PC-3 (cell line): ENCODE measurements around the gene ASAP3. TPM values are rescaled to one million over a fixed set of nuclear protein-coding genes. Genes with fewer than 3 reads are reported as not detected.

Source experiments
- ATAC-seq: fragments of 200-7000 bp; cut with Tn5 transposase; 2 replicates; pipeline ENCODE4 v1.9.1; 2020; ENCODE audit warnings: mild to moderate bottlenecking, moderate library complexity
- BruUV-seq: library from RNA; stranded (reverse); fragments of 400-500 nt; replicated peaks from 2 replicates; lab custom pipeline; 2021; lab: Mats Ljungman, UMichigan
- CTCF ChIA-PET: fragments of 300-600 bp; sonication (Branson Sonifier 250); formaldehyde crosslinking; loops from one replicate; lab custom pipeline; 2022; ENCODE audit warnings: antibody characterized with exemption; lab: Charles Lee
- POLR2A ChIA-PET: fragments of 300-600 bp; sonication (Branson Sonifier 250); formaldehyde crosslinking; loops from one replicate; lab custom pipeline; 2022; ENCODE audit warnings: antibody characterized with exemption; ENCODE audit not compliant: unreplicated experiment; lab: Charles Lee
- DNase-seq: peaks from one replicate; pipeline ENCODE4 v3.0.0-alpha.2; 2015
- H2AFZ ChIP-seq: fragments of 300-600 bp; sonication (generic); 2 replicates; pipeline ENCODE4 v1.6.0; 2016; ENCODE audit warnings: antibody characterized with exemption, low read length
- H3F3A ChIP-seq: fragments of 300-600 bp; sonication (generic); one replicate; pipeline ENCODE4 v1.6.0; 2017; ENCODE audit warnings: antibody characterized with exemption, low read length, control low read depth, mild to moderate bottlenecking; ENCODE audit not compliant: unreplicated experiment
- H3K27ac ChIP-seq: fragments of 300-600 bp; sonication (generic); 2 replicates; pipeline ENCODE4 v1.5.1; 2016; ENCODE audit warnings: mild to moderate bottlenecking, low read length
- H3K27me3 ChIP-seq: fragments of 300-600 bp; sonication (generic); 2 replicates; pipeline ENCODE4 v1.6.1; 2016; ENCODE audit warnings: low read length, mixed read lengths
- H3K36me3 ChIP-seq: fragments of 300-600 bp; sonication (generic); 2 replicates; pipeline ENCODE4 v1.6.1; 2016; ENCODE audit warnings: low read depth, mixed run types, low read length, mixed read lengths
- H3K4me1 ChIP-seq: fragments of 300-600 bp; sonication (generic); 2 replicates; pipeline ENCODE4 v1.5.1; 2016; ENCODE audit warnings: low read length; ENCODE audit not compliant: insufficient read depth
- H3K4me2 ChIP-seq: fragments of 300-600 bp; sonication (generic); 2 replicates; pipeline ENCODE4 v1.6.0; 2016; ENCODE audit warnings: low read length
- H3K4me3 ChIP-seq: fragments of 300-600 bp; sonication (generic); 2 replicates; pipeline ENCODE4 v1.5.1; 2016; ENCODE audit warnings: mild to moderate bottlenecking, low read length, mixed read lengths
- H3K79me2 ChIP-seq: fragments of 300-600 bp; sonication (generic); 2 replicates; pipeline ENCODE4 v1.6.1; 2017; ENCODE audit warnings: low read length, mixed read lengths
- H3K9ac ChIP-seq: fragments of 300-600 bp; sonication (generic); 2 replicates; pipeline ENCODE4 v1.6.0; 2016; ENCODE audit warnings: mild to moderate bottlenecking, low read length
- H3K9me2 ChIP-seq: fragments of 300-600 bp; sonication (generic); replicated peaks from 2 replicates; pipeline ENCODE4 v1.6.1; 2016; ENCODE audit warnings: mixed run types, low read length, mixed read lengths
- H3K9me3 ChIP-seq: fragments of 300-600 bp; sonication (generic); 2 replicates; pipeline ENCODE4 v1.6.1; 2016; ENCODE audit warnings: low read length, mixed read lengths
- H4K20me1 ChIP-seq: fragments of 300-600 bp; sonication (generic); 2 replicates; pipeline ENCODE4 v1.6.1; 2016; ENCODE audit warnings: low read length, mixed read lengths
- CTCF ChIP-seq: fragments of 300-600 bp; sonication (generic); conservative IDR thresholded peaks from 2 replicates; pipeline ENCODE4 v1.5.1; 2017; ENCODE audit warnings: antibody characterized with exemption, low read depth, mild to moderate bottlenecking, low read length
- EZH2 ChIP-seq: fragments of 300-600 bp; sonication (generic); IDR thresholded peaks from one replicate; pipeline ENCODE4 v1.6.1; 2017; ENCODE audit warnings: antibody characterized with exemption, mild to moderate bottlenecking, low read length; ENCODE audit not compliant: unreplicated experiment
- EZH2phosphoT487 ChIP-seq: fragments of 300-600 bp; sonication (generic); IDR thresholded peaks from 2 replicates; pipeline ENCODE4 v1.6.1; 2018; ENCODE audit warnings: mild to moderate bottlenecking, antibody characterized with exemption, low read length, borderline replicate concordance
- intact Hi-C: fragments of 100-400 bp; cut with micrococcal nuclease; formaldehyde crosslinking; loops from 2 replicates; pipeline ENCODE4 v1.9.0; 2023
- total RNA-seq: library from RNA; depleted of rRNA; stranded (reverse); fragments of >200 nt; gene quantifications from 2 replicates; pipeline ENCODE4 v1.2.3, GENCODE V29; 2014

Gene ASAP3
- total RNA-seq, 1 experiment from 2014 or later, result 12.8 TPM

GRCh38 chr1:23403735-23404486, 80.1 kb downstream of the ASAP3 start:
- DNase-seq (peak; percentile 98), ATAC-seq (peak; percentile 93)
- H3K9ac ChIP-seq, result peak overlapping the region; percentile 62
- H3K36me3 ChIP-seq, result no peaks in the 10 kb centered on the region; the same call in 1 of the 2 replicates
- TF ChIP-seq CTCF (peak; percentile 96), EZH2phosphoT487 (no peak), EZH2 (no peak)
- peaks cover 22% of the 10 kb centered on the region for H3K4me1 ChIP-seq
- ChIA-PET CTCF (interaction anchor here (0.5 to 1.4 kb wide), 14 partner anchors 18 to 1880 kb away, joined by 3 to 14 read pairs (median 5); partner anchors contain the start of genes ASAP3, HNRNPR, TCEA3 and ZNF436), POLR2A (interaction anchor here (0.5 to 1.1 kb wide), 4 partner anchors 34 to 289 kb away, joined by 3 to 21 read pairs (median 4); partner anchors contain the start of genes HNRNPR and ZNF436)
- H3F3A ChIP-seq, result peaks cover 4% of the 10 kb centered on the region
- H2AFZ ChIP-seq, result peak overlapping the region; percentile 72
- no peaks in the 10 kb centered on the region for H3K9me3 ChIP-seq
- no peaks in the 10 kb centered on the region for H3K9me2 ChIP-seq
- H3K27ac ChIP-seq, result peak overlapping the region; percentile 91
- intact Hi-C loops, result loop anchor here (1.0 to 5.0 kb wide), 4 partner anchors 36 to 427 kb away; partner anchors contain the start of gene HNRNPR
- H3K4me3 ChIP-seq, result peak overlapping the region; percentile 49
- no peaks in the 10 kb centered on the region for H4K20me1 ChIP-seq
- BruUV-seq, result no TSS peak
- no peaks in the 10 kb centered on the region for H3K79me2 ChIP-seq
- H3K27me3 ChIP-seq, result no peaks in the 10 kb centered on the region
- peak overlapping the region; percentile 76 for H3K4me2 ChIP-seq

GRCh38 chr1:23403355-23403734, 80.6 kb downstream of the ASAP3 start:
- Histone ChIP-seq H3K9me3 (no peaks in the 10 kb centered on the region), H3K27me3 (no peaks in the 10 kb centered on the region), H3K27ac (peak overlapping the region; percentile 91), H3K9ac (peak overlapping the region; percentile 62), H3K79me2 (no peaks in the 10 kb centered on the region), H3K4me2 (peak overlapping the region; percentile 76), H3K4me3 (peak overlapping the region; percentile 44), H2AFZ (peak overlapping the region; percentile 42), H3F3A (peaks cover 4% of the 10 kb centered on the region), H3K36me3 (no peaks in the 10 kb centered on the region; the same call in 1 of the 2 replicates), H3K4me1 (peaks cover 22% of the 10 kb centered on the region), H4K20me1 (no peaks in the 10 kb centered on the region), H3K9me2 (no peaks in the 10 kb centered on the region)
- TSS peak; percentile 27 for BruUV-seq
- intact Hi-C loops, result loop anchor here (5.0 kb wide), 2 partner anchors 121 to 426 kb away; no protein-coding TSS in a partner anchor
- TF ChIP-seq EZH2phosphoT487, result no peak
- TF ChIP-seq EZH2, result no peak
- TF ChIP-seq CTCF, result no peak
- CTCF ChIA-PET, result interaction anchor here (0.6 to 1.4 kb wide), 11 partner anchors 19 to 1880 kb away, joined by 3 to 14 read pairs (median 5); partner anchors contain the start of genes ASAP3, HNRNPR, TCEA3 and ZNF436
- ATAC-seq (no peak), DNase-seq (no peak)
- POLR2A ChIA-PET, result interaction anchor here (1.0 to 1.1 kb wide), 2 partner anchors 34 to 59 kb away, joined by 3 to 21 read pairs; partner anchors contain the start of genes HNRNPR and ZNF436
